K562 (cell line): ENCODE results near the gene AGAP1. TPM values are rescaled to one million over a fixed set of nuclear protein-coding genes. Genes with fewer than 3 reads are reported as not detected.
A peak's percentile ranks its signal among the peaks of the same experiment; 100 is the strongest.

Experiments
- ATAC-seq: fragments of 200-7000 bp; cut with Tn5 transposase; 3 replicates; pipeline ENCODE4 v1.9.1; 2020; ENCODE audit warnings: moderate library complexity
- BruUV-seq: library from RNA; stranded (reverse); fragments of 400-500 nt; replicated peaks from 2 replicates; lab custom pipeline; 2021; lab: Mats Ljungman, UMichigan
- CTCF ChIA-PET: fragments of 300-600 bp; formaldehyde crosslinking; extraction: SDS; loops from one replicate; lab custom pipeline; 2021; ENCODE audit warnings: low intra/inter-chr PET ratio; lab: Yijun Ruan, JAX
- POLR2A ChIA-PET: fragments of 300-600, 350-650 bp; sonication (Branson Sonifier 250); formaldehyde crosslinking; extraction: SDS; loops from one replicate; lab custom pipeline; 2021; ENCODE audit warnings: antibody characterized with exemption, inconsistent platforms; lab: Yijun Ruan, JAX
- DNase-seq, 4 experiments: peaks; one replicate each; pipeline versions ENCODE4 v3.0.0 to v3.0.0-alpha.2; 2011 to 2018; ENCODE audit warnings: low spot score in 3 of 4, mixed read lengths in 3 of 4; ENCODE audit errors: extremely low read depth in 1 of 4
- FAIRE-seq: peaks from 2 replicates; lab custom pipeline; 2011; peaks lifted over from hg19 to GRCh38; lab: Jason Lieb, UNC
- H2AFZ ChIP-seq: 2 replicates; pipeline ENCODE4 v1.6.0; 2011; ENCODE audit warnings: low read depth, low read length, control low read depth, inconsistent platforms
- H3K27ac ChIP-seq: fragments of 200-600 bp; 3 replicates; pipeline ENCODE4 v1.8.0; 2011; ENCODE audit warnings: low read depth, mild to moderate bottlenecking, control low read depth, inconsistent platforms, low read length, moderate library complexity, mixed read lengths; ENCODE audit errors: extremely low read depth
- H3K27me3 ChIP-seq, 2 experiments: fragments of 300-600 bp in 1 of 2; 2 replicates in 1 of 2; 3 replicates in 1 of 2; pipeline versions ENCODE4 v1.6.0 to v1.8.0; 2011; ENCODE audit warnings: inconsistent platforms in 2 of 2, low read length in 2 of 2, mild to moderate bottlenecking in 1 of 2, mixed read lengths in 1 of 2, moderate library complexity in 1 of 2; ENCODE audit not compliant: control insufficient read depth in 2 of 2, insufficient read depth in 2 of 2
- H3K36me3 ChIP-seq: fragments of 300-600 bp; 3 replicates; pipeline ENCODE4 v1.8.0; 2011; ENCODE audit warnings: mild to moderate bottlenecking, low read length, inconsistent platforms; ENCODE audit not compliant: control insufficient read depth, insufficient read depth
- H3K4me1 ChIP-seq, 2 experiments: fragments of 200-600 bp in 1 of 2; replicated peaks in 1 of 2; 2 replicates in 1 of 2; 3 replicates in 1 of 2; pipeline versions ENCODE4 v1.5.1 to v1.8.0; 2011; ENCODE audit warnings: inconsistent platforms in 2 of 2, low read length in 2 of 2, mild to moderate bottlenecking in 1 of 2, mixed read lengths in 1 of 2, moderate library complexity in 1 of 2; ENCODE audit not compliant: control insufficient read depth in 2 of 2, insufficient read depth in 2 of 2
- H3K4me2 ChIP-seq: 2 replicates; pipeline ENCODE4 v1.6.1; 2011; ENCODE audit warnings: low read length, control low read depth, inconsistent platforms, mixed read lengths; ENCODE audit not compliant: insufficient read depth
- H3K4me3 ChIP-seq: fragments of 200-600 bp; sonication (generic), shearing (Covaris generic); 2 replicates; pipeline ENCODE4 v1.5.1; 2016; ENCODE audit warnings: control low read depth, inconsistent platforms
- H3K79me2 ChIP-seq: fragments of 200-600 bp; 3 replicates; pipeline ENCODE4 v1.8.0; 2011; ENCODE audit warnings: low read length, inconsistent platforms; ENCODE audit not compliant: control insufficient read depth, insufficient read depth
- H3K9ac ChIP-seq, 2 experiments: 2 replicates each; pipeline versions ENCODE4 v1.6.0 to v1.6.1; 2011; ENCODE audit warnings: low read depth in 2 of 2, low read length in 2 of 2, control low read depth in 1 of 2, inconsistent platforms in 1 of 2, mild to moderate bottlenecking in 1 of 2, mixed read lengths in 1 of 2; ENCODE audit not compliant: insufficient read depth in 1 of 2
- H3K9me1 ChIP-seq: one replicate; pipeline ENCODE4 v1.6.0; 2011; ENCODE audit warnings: inconsistent platforms, mild to moderate bottlenecking, low read length, moderate library complexity; ENCODE audit not compliant: control insufficient read depth, insufficient read depth
- H3K9me3 ChIP-seq: replicated peaks from 2 replicates; pipeline ENCODE4 v1.5.1; 2011; ENCODE audit warnings: low read depth, low read length, inconsistent platforms; ENCODE audit not compliant: control insufficient read depth, insufficient read depth
- H4K20me1 ChIP-seq: replicated peaks from 2 replicates; pipeline ENCODE4 v1.6.1; 2011; ENCODE audit warnings: low read length, inconsistent platforms, mixed read lengths; ENCODE audit not compliant: control insufficient read depth, insufficient read depth
- CBFA2T2 ChIP-seq: fragments of 450-650 bp; conservative IDR thresholded peaks from 2 replicates; pipeline ENCODE4 v1.6.1; 2017; ENCODE audit warnings: mild to moderate bottlenecking
- EP300 ChIP-seq: IDR thresholded peaks from 2 replicates; pipeline ENCODE4 v1.6.1; 2012; ENCODE audit warnings: low read length, improper control_type of control experiment
- TEAD4 ChIP-seq, 2 experiments: sonication (generic) in 1 of 2; formaldehyde crosslinking in 1 of 2; IDR thresholded peaks; 2 replicates each; pipeline versions ENCODE4 v1.6.1 to v1.8.0; 2012 to 2022; ENCODE audit warnings: borderline replicate concordance in 1 of 2, inconsistent platforms in 1 of 2, low read length in 1 of 2, mild to moderate bottlenecking in 1 of 2, missing genetic modification reagents in 1 of 2
- ZNF23 ChIP-seq: fragments of 250-450 bp; sonication (Bioruptor Pico); IDR thresholded peaks from 2 replicates; pipeline ENCODE4 v1.4.0; 2020; ENCODE audit warnings: mild to moderate bottlenecking
- ZNF444 ChIP-seq: fragments of 250-450 bp; sonication (Bioruptor Pico); IDR thresholded peaks from 2 replicates; pipeline ENCODE4 v1.4.0; 2020; ENCODE audit warnings: mild to moderate bottlenecking, moderate library complexity
- WGBS: fragments of 100-300 bp; shearing (Covaris generic); methylation state at CpG from one replicate; pipeline ENCODE4 v1.1.6; 2016; ENCODE audit warnings: low coverage, mixed read lengths; ENCODE audit not compliant: insufficient coverage; ENCODE audit errors: missing lambda C conversion rate; 5-methylcytosine and 5-hydroxymethylcytosine counted together
- in situ Hi-C: fragments of 300-500 bp; cut with MboI; formaldehyde crosslinking; loops from 4 replicates; pipeline ENCODE4 v1.15.0; 2018; ENCODE audit warnings: inconsistent platforms, mixed read lengths
- intact Hi-C: fragments of 100-400 bp; cut with micrococcal nuclease; formaldehyde crosslinking; loops from 2 replicates; pipeline ENCODE4 v1.14.2; 2022
- polyA plus RNA-seq, 8 experiments: library from polyadenylated mRNA; depleted of rRNA in 4 of 8; stranded (reverse) in 5 of 8; unstranded in 3 of 8; fragments of >200 nt; fragmentation: Nextera tagmentation in 2 of 8; fragmentation: Illumina TruSeq in 1 of 8; extraction: Ambion mirVana in 2 of 8; extraction: Trizol in 1 of 8; gene quantifications; 2 replicates each; pipeline versions ENCODE4 v1.2.1 to v1.2.3, GENCODE V29; 2011 to 2014; ENCODE audit warnings: inconsistent platforms in 1 of 8, missing spikeins in 1 of 8
- total RNA-seq, 7 experiments: library from RNA; depleted of rRNA in 6 of 7; stranded (reverse); fragments of >200 nt in 6 of 7; fragmentation: Illumina TruSeq in 2 of 7; extraction: Trizol in 2 of 7; gene quantifications; 2 replicates each; pipeline versions ENCODE4 v1.2.1 to v1.2.3, GENCODE V29; 2011 to 2021; ENCODE audit warnings: low replicate concordance in 1 of 7
- TF ChIP-seq, protein P1 (sequence below): fragments of 250-450 bp; sonication (Bioruptor Pico); IDR thresholded peaks from 2 replicates; pipeline ENCODE4 v1.4.0; 2020
- TF ChIP-seq, protein P2 (sequence below), 2 experiments: fragments of 450-650 bp; IDR thresholded peaks; 2 replicates each; pipeline ENCODE4 v1.6.1; 2018; ENCODE audit warnings: mild to moderate bottlenecking in 2 of 2, low read depth in 1 of 2; ENCODE audit not compliant: partially characterized antibody in 2 of 2

The AGAP1 gene
- total and polyA plus RNA-seq, 9 of the 15 experiments (the other 6 are each of a cell fraction or from before 2014, with no cell fraction given): 1.3 to 24.0 (median 10.6) TPM

DNA sequence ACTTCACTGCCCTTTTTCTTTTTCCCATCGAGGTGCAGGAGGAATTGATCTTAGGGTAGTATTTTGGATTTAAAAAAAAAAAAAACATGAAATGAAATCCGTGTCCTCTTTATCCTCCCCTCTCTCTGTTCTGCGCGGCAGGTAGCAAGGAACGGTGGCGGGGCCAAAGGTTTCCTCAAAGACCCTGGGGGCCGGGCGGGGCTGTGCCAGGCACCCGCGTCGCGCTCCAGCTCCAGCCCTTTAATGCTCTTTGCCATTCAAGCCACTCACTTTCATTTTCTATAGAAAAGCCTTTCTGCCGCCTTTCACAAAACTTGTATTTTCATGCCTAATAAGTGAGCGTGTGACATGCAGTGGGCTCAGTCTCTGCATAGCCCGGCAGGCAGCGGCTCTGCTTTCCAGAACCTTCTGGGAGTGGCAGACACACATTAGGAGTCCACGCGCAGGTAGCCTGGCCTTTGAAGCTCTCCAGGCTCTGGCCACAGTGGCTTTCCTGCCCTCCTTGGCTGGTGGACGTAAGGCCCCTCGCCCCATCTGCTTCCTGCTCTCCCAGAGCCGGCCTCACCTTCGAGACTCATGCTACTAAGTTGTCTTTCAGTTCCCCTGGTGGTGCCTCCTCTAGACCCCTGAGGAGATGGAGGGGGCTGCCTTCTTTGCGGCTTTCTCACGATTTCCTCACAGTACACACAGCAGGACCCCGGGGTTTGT is 41.7 kb downstream of the AGAP1 start:
- no peak overlapping the region for H2AFZ ChIP-seq
- H4K20me1 ChIP-seq: peaks cover 34% of the 10 kb centered on the region
- H3K4me3 ChIP-seq: no peak overlapping the region
- H3K4me2 ChIP-seq: no peak overlapping the region
- FAIRE-seq (no peak), ATAC-seq (no peak), DNase-seq (no peak)
- no peaks in the 10 kb centered on the region for H3K36me3 ChIP-seq
- H3K9ac ChIP-seq: peak overlapping the region in 1 of 2 experiments; percentile 35; a peak in 1 of 4 replicates
- H3K4me1 ChIP-seq: peaks cover 0 to 6% of the 10 kb centered on the region in 2 experiments; a peak in 1 of 5 replicates
- intact Hi-C loops: no loop called here
- ChIA-PET CTCF (no interaction called here), POLR2A (no interaction called here)
- BruUV-seq: no TSS peak
- H3K27me3 ChIP-seq: no peaks in the 10 kb centered on the region
- no peak overlapping the region for H3K27ac ChIP-seq
- WGBS: 90% methylated on average over 9 of the region's 25 CpGs
- peaks cover 84% of the 10 kb centered on the region for H3K79me2 ChIP-seq
- H3K9me3 ChIP-seq: no peaks in the 10 kb centered on the region
- in situ Hi-C loops: no loop called here
- no peaks in the 10 kb centered on the region for H3K9me1 ChIP-seq
- TF ChIP-seq TEAD4 (IDR thresholded peaks at IDR 0.05; ENCODE audit: low read length) (no peak), TEAD4 (CRISPR knock-in tag; IDR thresholded peaks at IDR 0.05; ENCODE audit: borderline replicate concordance) (no peak), ZNF444 (CRISPR knock-in tag) (no peak), CBFA2T2 (no peak), EP300 (no peak), ZNF23 (CRISPR knock-in tag) (no peak)
- TF ChIP-seq, protein P1, sequence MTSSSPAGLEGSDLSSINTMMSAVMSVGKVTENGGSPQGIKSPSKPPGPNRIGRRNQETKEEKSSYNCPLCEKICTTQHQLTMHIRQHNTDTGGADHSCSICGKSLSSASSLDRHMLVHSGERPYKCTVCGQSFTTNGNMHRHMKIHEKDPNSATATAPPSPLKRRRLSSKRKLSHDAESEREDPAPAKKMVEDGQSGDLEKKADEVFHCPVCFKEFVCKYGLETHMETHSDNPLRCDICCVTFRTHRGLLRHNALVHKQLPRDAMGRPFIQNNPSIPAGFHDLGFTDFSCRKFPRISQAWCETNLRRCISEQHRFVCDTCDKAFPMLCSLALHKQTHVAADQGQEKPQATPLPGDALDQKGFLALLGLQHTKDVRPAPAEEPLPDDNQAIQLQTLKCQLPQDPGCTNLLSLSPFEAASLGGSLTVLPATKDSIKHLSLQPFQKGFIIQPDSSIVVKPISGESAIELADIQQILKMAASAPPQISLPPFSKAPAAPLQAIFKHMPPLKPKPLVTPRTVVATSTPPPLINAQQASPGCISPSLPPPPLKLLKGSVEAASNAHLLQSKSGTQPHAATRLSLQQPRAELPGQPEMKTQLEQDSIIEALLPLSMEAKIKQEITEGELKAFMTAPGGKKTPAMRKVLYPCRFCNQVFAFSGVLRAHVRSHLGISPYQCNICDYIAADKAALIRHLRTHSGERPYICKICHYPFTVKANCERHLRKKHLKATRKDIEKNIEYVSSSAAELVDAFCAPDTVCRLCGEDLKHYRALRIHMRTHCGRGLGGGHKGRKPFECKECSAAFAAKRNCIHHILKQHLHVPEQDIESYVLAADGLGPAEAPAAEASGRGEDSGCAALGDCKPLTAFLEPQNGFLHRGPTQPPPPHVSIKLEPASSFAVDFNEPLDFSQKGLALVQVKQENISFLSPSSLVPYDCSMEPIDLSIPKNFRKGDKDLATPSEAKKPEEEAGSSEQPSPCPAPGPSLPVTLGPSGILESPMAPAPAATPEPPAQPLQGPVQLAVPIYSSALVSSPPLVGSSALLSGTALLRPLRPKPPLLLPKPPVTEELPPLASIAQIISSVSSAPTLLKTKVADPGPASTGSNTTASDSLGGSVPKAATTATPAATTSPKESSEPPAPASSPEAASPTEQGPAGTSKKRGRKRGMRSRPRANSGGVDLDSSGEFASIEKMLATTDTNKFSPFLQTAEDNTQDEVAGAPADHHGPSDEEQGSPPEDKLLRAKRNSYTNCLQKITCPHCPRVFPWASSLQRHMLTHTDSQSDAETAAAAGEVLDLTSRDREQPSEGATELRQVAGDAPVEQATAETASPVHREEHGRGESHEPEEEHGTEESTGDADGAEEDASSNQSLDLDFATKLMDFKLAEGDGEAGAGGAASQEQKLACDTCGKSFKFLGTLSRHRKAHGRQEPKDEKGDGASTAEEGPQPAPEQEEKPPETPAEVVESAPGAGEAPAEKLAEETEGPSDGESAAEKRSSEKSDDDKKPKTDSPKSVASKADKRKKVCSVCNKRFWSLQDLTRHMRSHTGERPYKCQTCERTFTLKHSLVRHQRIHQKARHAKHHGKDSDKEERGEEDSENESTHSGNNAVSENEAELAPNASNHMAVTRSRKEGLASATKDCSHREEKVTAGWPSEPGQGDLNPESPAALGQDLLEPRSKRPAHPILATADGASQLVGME (CRISPR knock-in tag): no peak
- TF ChIP-seq, protein P2, sequence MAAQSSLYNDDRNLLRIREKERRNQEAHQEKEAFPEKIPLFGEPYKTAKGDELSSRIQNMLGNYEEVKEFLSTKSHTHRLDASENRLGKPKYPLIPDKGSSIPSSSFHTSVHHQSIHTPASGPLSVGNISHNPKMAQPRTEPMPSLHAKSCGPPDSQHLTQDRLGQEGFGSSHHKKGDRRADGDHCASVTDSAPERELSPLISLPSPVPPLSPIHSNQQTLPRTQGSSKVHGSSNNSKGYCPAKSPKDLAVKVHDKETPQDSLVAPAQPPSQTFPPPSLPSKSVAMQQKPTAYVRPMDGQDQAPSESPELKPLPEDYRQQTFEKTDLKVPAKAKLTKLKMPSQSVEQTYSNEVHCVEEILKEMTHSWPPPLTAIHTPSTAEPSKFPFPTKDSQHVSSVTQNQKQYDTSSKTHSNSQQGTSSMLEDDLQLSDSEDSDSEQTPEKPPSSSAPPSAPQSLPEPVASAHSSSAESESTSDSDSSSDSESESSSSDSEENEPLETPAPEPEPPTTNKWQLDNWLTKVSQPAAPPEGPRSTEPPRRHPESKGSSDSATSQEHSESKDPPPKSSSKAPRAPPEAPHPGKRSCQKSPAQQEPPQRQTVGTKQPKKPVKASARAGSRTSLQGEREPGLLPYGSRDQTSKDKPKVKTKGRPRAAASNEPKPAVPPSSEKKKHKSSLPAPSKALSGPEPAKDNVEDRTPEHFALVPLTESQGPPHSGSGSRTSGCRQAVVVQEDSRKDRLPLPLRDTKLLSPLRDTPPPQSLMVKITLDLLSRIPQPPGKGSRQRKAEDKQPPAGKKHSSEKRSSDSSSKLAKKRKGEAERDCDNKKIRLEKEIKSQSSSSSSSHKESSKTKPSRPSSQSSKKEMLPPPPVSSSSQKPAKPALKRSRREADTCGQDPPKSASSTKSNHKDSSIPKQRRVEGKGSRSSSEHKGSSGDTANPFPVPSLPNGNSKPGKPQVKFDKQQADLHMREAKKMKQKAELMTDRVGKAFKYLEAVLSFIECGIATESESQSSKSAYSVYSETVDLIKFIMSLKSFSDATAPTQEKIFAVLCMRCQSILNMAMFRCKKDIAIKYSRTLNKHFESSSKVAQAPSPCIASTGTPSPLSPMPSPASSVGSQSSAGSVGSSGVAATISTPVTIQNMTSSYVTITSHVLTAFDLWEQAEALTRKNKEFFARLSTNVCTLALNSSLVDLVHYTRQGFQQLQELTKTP (IDR thresholded peaks at IDR 0.05; ENCODE audit: low read depth in 1 of 2, partially characterized antibody in 2 of 2): no peak
